Fibroblast of skin of right quadriceps (primary cell): Measurements from ENCODE around the gene EPHA5.

Experiments used
- DNase-seq: peaks from one replicate; pipeline ENCODE4 v3.0.0-alpha.2; 2013

The EPHA5 gene

GRCh38 chr4:65670331-65671031 is at the start of gene EPHA5:
TSS of gene EPHA5 (minus strand) at chr4:65670489. CDS start at chr4:65669742, 747 bp downstream.
- peak; percentile 79 for DNase-seq

DNA sequence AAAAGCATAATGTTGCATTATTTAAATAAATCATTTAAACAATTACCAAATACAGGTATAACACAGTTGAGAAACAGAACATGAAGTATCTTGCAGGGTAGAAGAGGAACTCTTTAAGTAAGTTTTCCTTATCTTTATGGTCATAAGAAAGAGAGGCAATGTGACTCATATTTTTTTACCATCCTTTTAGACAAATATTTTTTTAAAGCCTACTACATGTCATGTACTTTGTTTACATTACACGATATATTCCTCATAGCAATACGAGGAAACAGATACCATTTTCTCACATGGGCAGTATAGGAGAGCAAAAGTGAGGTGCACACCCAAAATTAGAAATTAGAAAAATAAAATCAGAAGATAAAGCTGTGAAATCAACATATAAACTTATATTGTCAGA is 49.3 kb upstream of the EPHA5 start:
- DNase-seq: no peak

GRCh38 chr4:65698631-65699030 is 28.3 kb upstream of the EPHA5 start:
- DNase-seq: no peak

DNA sequence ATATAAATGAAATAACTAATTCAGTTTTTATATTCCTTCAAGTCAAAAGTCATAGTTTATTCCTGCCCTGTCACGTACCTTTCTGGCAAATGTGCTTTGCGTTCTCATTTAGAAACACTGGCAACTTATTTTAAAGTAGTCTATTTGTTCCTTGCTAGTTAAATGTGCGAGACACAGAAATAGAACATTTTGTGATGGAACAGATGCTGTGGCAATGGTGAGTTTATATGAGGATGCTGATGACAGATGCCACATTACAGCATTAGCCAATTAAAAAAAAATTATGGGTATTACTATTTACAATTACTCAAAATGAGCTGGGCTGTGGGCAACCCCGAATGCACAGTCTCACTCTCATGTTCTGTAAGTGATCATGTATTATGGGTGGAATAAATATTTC is 26.1 kb upstream of the EPHA5 start:
- no peak for DNase-seq

DNA sequence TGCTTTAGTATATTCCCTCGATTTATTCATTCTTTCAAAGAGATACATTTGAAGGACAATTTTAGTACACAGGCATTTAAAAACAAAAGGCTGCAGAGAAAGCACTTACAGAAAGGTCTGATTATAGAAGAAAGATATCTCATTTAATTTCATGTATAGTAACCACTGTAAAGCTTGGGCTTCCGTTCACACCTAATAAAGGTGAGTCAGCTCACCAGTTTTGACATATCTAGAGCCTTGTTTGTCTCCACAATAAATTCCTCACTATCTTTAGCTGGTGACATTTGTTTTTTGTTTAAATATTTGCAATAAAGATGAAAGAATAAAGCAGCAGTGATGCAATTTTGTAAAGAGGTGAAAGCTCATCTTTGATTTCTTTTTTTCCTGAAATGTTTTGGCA is 1.1 kb upstream of the EPHA5 start:
- no peak for DNase-seq

DNA sequence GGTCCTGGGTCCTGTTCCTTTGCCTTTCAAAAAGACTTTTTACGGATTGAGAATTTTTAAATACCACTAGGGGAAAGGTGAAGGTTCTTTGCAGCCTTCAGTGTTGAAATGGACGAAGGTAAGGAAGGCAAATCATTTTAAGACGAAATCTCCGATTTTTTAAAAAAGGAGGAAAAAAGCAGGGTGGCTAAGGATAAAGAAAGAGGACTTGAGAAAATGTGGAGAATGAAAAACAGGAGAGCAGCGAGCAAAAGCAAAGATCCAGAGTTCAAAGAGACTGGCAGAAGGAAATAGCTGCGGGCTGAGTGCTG is 314 bp downstream of the EPHA5 start:
- no peak for DNase-seq

GRCh38 chr4:65669111-65670019 is 924 bp downstream of the EPHA5 start:
- peak; percentile 17 for DNase-seq

- DNase-seq: peak; percentile 29
Measured at GRCh38 chr4:65668201-65669089, 1.8 kb downstream of the EPHA5 start.

- no peak for DNase-seq
Measured at GRCh38 chr4:65667506-65668041, 2.7 kb downstream of the EPHA5 start.

- peak; percentile 25 for DNase-seq
Measured at GRCh38 chr4:65665771-65666523, 4.3 kb downstream of the EPHA5 start.

GRCh38 chr4:65661471-65661870 is 8.8 kb downstream of the EPHA5 start:
- no peak for DNase-seq

GRCh38 chr4:65658117-65658516 is 12.2 kb downstream of the EPHA5 start:
- no peak for DNase-seq

- no peak for DNase-seq
Measured at GRCh38 chr4:65656008-65656407, 14.3 kb downstream of the EPHA5 start.

DNA sequence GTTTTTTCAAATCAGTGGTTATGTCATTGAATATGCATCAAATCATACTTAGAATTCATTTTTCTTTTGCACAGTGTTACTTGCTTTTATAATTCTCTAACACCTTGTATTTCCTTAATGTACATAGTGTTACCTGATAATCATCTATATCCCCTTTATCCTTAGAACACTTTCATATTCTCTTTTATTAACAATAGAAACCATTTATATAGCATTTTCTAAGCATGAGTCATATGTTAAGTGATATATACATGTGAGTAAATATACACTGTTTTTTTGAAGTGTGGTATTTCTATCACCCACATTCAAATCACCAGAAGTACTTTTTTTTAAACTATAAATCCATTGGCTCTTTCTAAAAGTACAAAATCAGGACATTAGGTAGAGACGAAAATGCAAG is 15.3 kb downstream of the EPHA5 start:
- no peak for DNase-seq

DNA sequence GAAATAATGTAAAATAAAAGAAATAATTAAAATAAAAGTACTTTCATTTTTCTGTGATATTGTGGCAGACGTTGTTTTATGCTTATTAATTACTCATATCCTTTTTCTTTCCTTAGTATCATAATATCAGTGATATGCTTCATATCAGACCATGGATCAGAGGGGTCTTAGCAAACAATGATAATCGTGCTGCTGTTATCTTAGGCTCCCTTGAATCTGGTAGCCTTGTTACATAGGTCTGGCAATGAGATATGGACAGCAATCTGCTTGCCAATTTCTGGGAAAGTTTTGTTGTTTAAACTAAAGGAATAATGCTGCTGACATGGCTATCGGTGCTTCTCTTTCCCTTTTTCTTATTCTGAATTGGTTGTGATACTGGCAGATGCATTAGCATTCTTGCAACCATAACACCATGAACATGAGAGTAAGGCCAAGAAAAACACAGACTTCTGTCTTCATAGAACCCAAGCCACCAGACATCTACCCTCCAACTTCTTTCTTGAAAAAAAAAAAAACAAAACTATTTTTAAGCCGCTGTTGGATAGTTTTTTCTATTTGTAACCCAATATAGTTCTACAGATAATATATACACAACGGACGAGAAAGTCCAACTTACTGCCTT is 16.4 kb downstream of the EPHA5 start:
- DNase-seq: no peak

- DNase-seq: no peak
Measured at GRCh38 chr4:65651751-65652150, 18.5 kb downstream of the EPHA5 start.

GRCh38 chr4:65651031-65651430 is 19.3 kb downstream of the EPHA5 start:
- no peak for DNase-seq

- no peak for DNase-seq
Measured at GRCh38 chr4:65646136-65646535, 24.2 kb downstream of the EPHA5 start.

DNA sequence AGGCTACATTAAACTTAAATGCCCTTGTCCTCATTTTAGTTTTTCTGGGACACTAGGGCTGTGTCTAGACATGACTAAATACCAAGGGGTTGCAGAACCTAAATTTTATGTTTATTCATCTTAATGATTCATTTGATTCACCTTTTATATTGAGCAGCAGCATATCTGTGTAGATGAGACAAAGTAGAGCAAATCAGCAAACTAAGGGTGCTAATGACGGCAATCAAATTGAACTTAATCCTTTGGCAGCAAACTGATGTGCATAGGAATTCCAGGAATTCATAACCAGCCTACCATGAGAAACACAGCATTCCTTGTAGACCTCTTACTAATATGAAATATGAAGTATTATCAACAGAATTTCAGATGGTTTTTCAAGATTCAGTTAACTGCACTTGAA is 25.1 kb downstream of the EPHA5 start:
- DNase-seq: peak; percentile 64

DNA sequence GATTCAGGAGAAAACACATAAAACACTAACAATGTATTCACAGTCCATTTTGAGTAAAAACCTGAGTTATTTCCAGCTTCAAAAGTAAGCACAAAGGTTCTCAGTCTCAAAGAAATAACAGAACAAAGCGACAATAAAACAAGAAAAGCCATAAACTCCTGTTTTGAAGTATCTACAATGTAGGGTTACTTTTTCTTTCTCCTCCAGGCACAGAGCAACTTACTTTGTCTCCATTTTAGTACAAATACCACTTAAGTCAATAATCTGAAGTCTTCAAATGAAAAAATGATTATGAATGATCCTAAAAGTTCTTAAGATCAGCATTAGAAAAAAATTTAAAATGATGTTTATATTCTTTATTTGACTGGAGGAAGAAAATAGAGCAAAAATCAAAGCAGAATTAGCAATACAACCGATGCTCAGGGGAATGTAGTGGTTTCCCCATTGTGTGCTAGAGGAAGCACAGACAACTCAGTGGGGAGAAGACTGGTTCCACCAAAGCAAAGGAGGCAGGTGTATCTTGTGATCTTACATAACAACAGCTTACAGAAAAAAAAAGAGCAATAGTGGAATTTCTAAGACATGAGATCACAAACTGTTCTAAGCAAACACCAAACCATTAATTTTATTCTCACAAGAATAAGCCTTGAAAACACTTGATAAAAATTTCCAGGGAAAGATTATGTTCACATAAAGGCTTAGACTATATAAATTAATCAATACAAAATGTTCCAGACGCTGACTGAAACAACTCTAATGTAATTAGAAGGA is 35.1 kb downstream of the EPHA5 start:
- DNase-seq: no peak

DNA sequence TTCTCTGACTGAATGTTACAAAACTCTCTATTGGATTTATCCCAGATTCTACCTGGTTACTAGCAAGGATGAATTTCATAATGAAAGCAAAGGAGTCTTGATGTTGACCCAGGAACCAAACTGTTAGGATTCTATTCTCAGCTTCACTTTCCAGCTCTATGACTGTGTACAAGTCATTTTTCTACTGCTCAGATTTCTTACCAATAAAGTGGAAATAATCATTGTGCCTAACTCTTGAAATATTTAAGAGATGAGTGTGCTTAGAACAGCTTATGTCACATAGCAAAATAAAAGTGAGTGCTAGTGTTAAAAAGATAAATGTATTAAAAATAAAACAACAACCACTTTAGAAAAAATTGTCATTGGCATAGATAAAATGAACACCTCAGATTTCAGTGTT is 45.6 kb downstream of the EPHA5 start:
- DNase-seq: peak; percentile 18
